Measurements from ENCODE around the gene FAM149B1.
"Not testable (repeated sequence)": the region's sequence is repeated elsewhere in the genome, so short reads cannot be mapped to it uniquely, and the experiment has no call there.

FAM149B1 gene

GRCh38 chr10:73234695-73235094, 66.8 kb downstream of the FAM149B1 start:
- DNase-seq, result no peak

GRCh38 chr10:73238990-73239566, 71.2 kb downstream of the FAM149B1 start:
- no peak for DNase-seq

GRCh38 chr10:73239908-73240307, 72.0 kb downstream of the FAM149B1 start:
- no peak for DNase-seq

- no peak for DNase-seq
Measured at GRCh38 chr10:73244866-73245477, 77.1 kb downstream of the FAM149B1 start.

- DNase-seq, result no peak
Measured at GRCh38 chr10:73246322-73246645, 78.4 kb downstream of the FAM149B1 start.

GRCh38 chr10:73246646-73247508, 79.0 kb downstream of the FAM149B1 start, which contains the start of gene DNAJC9:
Gene DNAJC9 (minus strand): TSS chr10:73247255. CDS start chr10:73247189, 66 bp downstream.
- peak; percentile 94 for DNase-seq

- no peak for DNase-seq
Measured at GRCh38 chr10:73247509-73248258, 79.8 kb downstream of the FAM149B1 start.

- peak; percentile 16 for DNase-seq
Measured at GRCh38 chr10:73248259-73248724, 80.4 kb downstream of the FAM149B1 start.

GRCh38 chr10:73251683-73252444, 83.9 kb downstream of the FAM149B1 start:
- no peak for DNase-seq

- DNase-seq, result peak; percentile 97
Measured at GRCh38 chr10:73252445-73253224, 84.7 kb downstream of the FAM149B1 start, which contains the start of gene MRPS16. Gene MRPS16 (minus strand): TSS chr10:73252644. CDS start chr10:73252482, 162 bp downstream.

GRCh38 chr10:73253225-73253555, 85.3 kb downstream of the FAM149B1 start:
- DNase-seq, result no peak

GRCh38 chr10:73258612-73259011, 90.7 kb downstream of the FAM149B1 start:
- not testable (repeated sequence) for DNase-seq

- DNase-seq, result no peak
Measured at GRCh38 chr10:73261362-73261995, 93.6 kb downstream of the FAM149B1 start.

GRCh38 chr10:73262105-73262730, 94.3 kb downstream of the FAM149B1 start:
- DNase-seq, result peak; percentile 66

- no peak for DNase-seq
Measured at GRCh38 chr10:73262880-73263555, 95.1 kb downstream of the FAM149B1 start.

- peak; percentile 49 for DNase-seq
Measured at GRCh38 chr10:73263693-73264347, 95.9 kb downstream of the FAM149B1 start.

- no peak for DNase-seq
Measured at GRCh38 chr10:73264423-73264822, 96.5 kb downstream of the FAM149B1 start.

- no peak for DNase-seq
Measured at GRCh38 chr10:73281097-73281496, 113.2 kb downstream of the FAM149B1 start.

GRCh38 chr10:73287441-73287840, 119.5 kb downstream of the FAM149B1 start:
- DNase-seq, result no peak
